ENCODE data around the gene SIGLEC7. TPM values are rescaled to one million over a fixed set of nuclear protein-coding genes. Genes with fewer than 3 reads are reported as not detected.

The SIGLEC7 gene
- total RNA-seq, 1 experiment from 2014 or later = not detected

DNA sequence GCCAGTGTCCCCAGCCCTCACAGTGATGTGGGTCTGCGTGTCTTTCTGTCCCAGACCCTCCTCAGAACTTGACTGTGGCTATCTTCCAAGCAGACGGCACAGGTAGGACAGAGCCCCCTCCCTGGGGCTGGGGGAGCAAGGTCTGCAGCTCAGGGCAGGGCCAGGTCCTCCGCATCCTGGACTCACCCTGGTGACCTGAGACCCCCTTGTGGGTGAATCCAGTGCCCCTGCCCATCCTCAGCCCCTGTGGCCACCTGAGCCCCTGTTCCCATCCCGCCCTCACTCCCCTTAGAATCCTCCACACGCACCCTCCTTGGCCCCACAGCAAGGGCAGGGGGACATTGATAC is 43.7 kb downstream of the SIGLEC7 start:
- intact Hi-C loops (cut with micrococcal nuclease; ENCODE audit: unreplicated experiment) = no loop called here
- TF ChIP-seq CTCF (IDR thresholded peaks at IDR 0.05; ENCODE audit: insufficient read depth in 1 of 2, low read depth in 1 of 2, low read length in 1 of 2, severe bottlenecking in 1 of 2, unreplicated experiment in 1 of 2) = no peak
- ChIA-PET CTCF (no interaction called here), POLR2A (no interaction called here)
- no peak for DNase-seq
- Histone ChIP-seq H3K36me3 (ENCODE audit: control insufficient read depth, insufficient read depth, low read length) (no peaks in the 10 kb centered on the region), H3K9me3 (no peaks in the 10 kb centered on the region), H3K4me3 (ENCODE audit: low read depth, low read length) (no peak overlapping the region), H3K27me3 (replicated peaks; ENCODE audit: control insufficient read depth, insufficient read depth, low read length) (no peaks in the 10 kb centered on the region), H3K4me1 (no peaks in the 10 kb centered on the region)
- peaks cover 24% of the 10 kb centered on the region for H3K27me3 Mint-ChIP-seq (ENCODE audit: insufficient read depth, unreplicated experiment)
- H3K4me3 Mint-ChIP-seq (ENCODE audit: unreplicated experiment) = no peak overlapping the region
- H3K36me3 Mint-ChIP-seq (ENCODE audit: insufficient read depth, unreplicated experiment) = no peaks in the 10 kb centered on the region
- no TSS peak for BruUV-seq (replicated peaks)
- H3K27ac Mint-ChIP-seq (ENCODE audit: unreplicated experiment) = no peak overlapping the region
- H3K9me3 Mint-ChIP-seq (ENCODE audit: unreplicated experiment) = no peaks in the 10 kb centered on the region
- H3K4me1 Mint-ChIP-seq (ENCODE audit: low read depth, unreplicated experiment) = no peaks in the 10 kb centered on the region

- BruUV-seq (replicated peaks) = no TSS peak
- no peak overlapping the region for H3K4me3 ChIP-seq (ENCODE audit: low read depth, low read length)
- H3K4me3 Mint-ChIP-seq (ENCODE audit: unreplicated experiment) = no peak overlapping the region
- H3K27me3 ChIP-seq (replicated peaks; ENCODE audit: control insufficient read depth, insufficient read depth, low read length) = no peaks in the 10 kb centered on the region
- H3K36me3 ChIP-seq (ENCODE audit: control insufficient read depth, insufficient read depth, low read length) = no peaks in the 10 kb centered on the region
- no peaks in the 10 kb centered on the region for H3K36me3 Mint-ChIP-seq (ENCODE audit: insufficient read depth, unreplicated experiment)
- H3K4me1 ChIP-seq = no peaks in the 10 kb centered on the region
- CTCF ChIA-PET = no interaction called here
- no peaks in the 10 kb centered on the region for H3K9me3 Mint-ChIP-seq (ENCODE audit: unreplicated experiment)
- POLR2A ChIA-PET = no interaction called here
- intact Hi-C loops (cut with micrococcal nuclease; ENCODE audit: unreplicated experiment) = no loop called here
- no peak for TF ChIP-seq CTCF (IDR thresholded peaks at IDR 0.05; ENCODE audit: insufficient read depth in 1 of 2, low read depth in 1 of 2, low read length in 1 of 2, severe bottlenecking in 1 of 2, unreplicated experiment in 1 of 2)
- no peak overlapping the region for H3K27ac Mint-ChIP-seq (ENCODE audit: unreplicated experiment)
- no peaks in the 10 kb centered on the region for H3K9me3 ChIP-seq
- H3K4me1 Mint-ChIP-seq (ENCODE audit: low read depth, unreplicated experiment) = no peaks in the 10 kb centered on the region
- peaks cover 28% of the 10 kb centered on the region for H3K27me3 Mint-ChIP-seq (ENCODE audit: insufficient read depth, unreplicated experiment)
- DNase-seq = no peak
Measured at GRCh38 chr19:51186323-51186722, 44.2 kb downstream of the SIGLEC7 start.

GRCh38 chr19:51187395-51188226 is 45.5 kb downstream of the SIGLEC7 start:
- Histone ChIP-seq H3K9me3 (no peaks in the 10 kb centered on the region), H3K36me3 (ENCODE audit: control insufficient read depth, insufficient read depth, low read length) (no peaks in the 10 kb centered on the region), H3K27me3 (replicated peaks; ENCODE audit: control insufficient read depth, insufficient read depth, low read length) (no peaks in the 10 kb centered on the region), H3K4me3 (ENCODE audit: low read depth, low read length) (no peak overlapping the region), H3K4me1 (no peaks in the 10 kb centered on the region)
- no TSS peak for BruUV-seq (replicated peaks)
- Mint-ChIP-seq H3K4me1 (ENCODE audit: low read depth, unreplicated experiment) (no peaks in the 10 kb centered on the region), H3K27ac (ENCODE audit: unreplicated experiment) (no peak overlapping the region), H3K36me3 (ENCODE audit: insufficient read depth, unreplicated experiment) (no peaks in the 10 kb centered on the region), H3K27me3 (ENCODE audit: insufficient read depth, unreplicated experiment) (peaks cover 26% of the 10 kb centered on the region), H3K9me3 (ENCODE audit: unreplicated experiment) (no peaks in the 10 kb centered on the region), H3K4me3 (ENCODE audit: unreplicated experiment) (no peak overlapping the region)
- intact Hi-C loops (cut with micrococcal nuclease; ENCODE audit: unreplicated experiment) = no loop called here
- no peak for TF ChIP-seq CTCF (IDR thresholded peaks at IDR 0.05; ENCODE audit: insufficient read depth in 1 of 2, low read depth in 1 of 2, low read length in 1 of 2, severe bottlenecking in 1 of 2, unreplicated experiment in 1 of 2)
- ChIA-PET POLR2A (no interaction called here), CTCF (no interaction called here)
- no peak for DNase-seq
